Measurements from ENCODE around the gene TBC1D8. TPM values are rescaled to one million over a fixed set of nuclear protein-coding genes. Genes with fewer than 3 reads are reported as not detected.

The TBC1D8 gene
- total and polyA plus RNA-seq, 2 of the 13 experiments (the other 11 are each of a cell fraction or from before 2014, with no cell fraction given): 45.1 to 95.4 TPM

GRCh38 chr2:101151146-101151858, at the start of gene TBC1D8 (continued):
- TF ChIP-seq PAXIP1 (CRISPR knock-in tag; conservative IDR thresholded peaks at IDR 0.05) (peak; percentile 59; the same call in 1 of the 2 replicates), BCL3 (CRISPR knock-in tag; IDR thresholded peaks at IDR 0.05) (peak; percentile 5), FOXK2 (IDR thresholded peaks at IDR 0.05) (no peak), RFX3 (CRISPR knock-in tag; IDR thresholded peaks at IDR 0.05) (no peak), FOSL1 (CRISPR knock-in tag; IDR thresholded peaks at IDR 0.05; ENCODE audit: borderline replicate concordance) (no peak), RXRA (CRISPR knock-in tag; IDR thresholded peaks at IDR 0.05) (peak; percentile 37; the same call in 1 of the 2 replicates), GPBP1L1 (CRISPR knock-in tag; IDR thresholded peaks at IDR 0.05) (no peak), ZNF710 (CRISPR knock-in tag; IDR thresholded peaks at IDR 0.05; ENCODE audit: borderline replicate concordance) (peak; percentile 47; the same call in 1 of the 2 replicates), HMG20B (CRISPR knock-in tag; conservative IDR thresholded peaks at IDR 0.05) (peak; percentile 16; the same call in 1 of the 2 replicates), JUND (CRISPR knock-in tag; IDR thresholded peaks at IDR 0.05) (no peak), STAG1 (CRISPR knock-in tag; IDR thresholded peaks at IDR 0.05) (0 out of 2 replicates have a peak, but pooled peaks have one; percentile 10), ZNF580 (CRISPR knock-in tag; IDR thresholded peaks at IDR 0.05; ENCODE audit: borderline replicate concordance, low read depth) (0 out of 2 replicates have a peak, but pooled peaks have one; percentile 27), ATF5 (CRISPR knock-in tag; IDR thresholded peaks at IDR 0.05; ENCODE audit: low read depth) (no peak), MXD3 (CRISPR knock-in tag; IDR thresholded peaks at IDR 0.05) (peak; percentile 24; the same call in 1 of the 2 replicates), HMGXB4 (CRISPR knock-in tag; IDR thresholded peaks at IDR 0.05; ENCODE audit: borderline replicate concordance in 1 of 2, low read depth in 1 of 2) (peak in 1 of 2 experiments; percentile 26; a peak in 1 of 4 replicates), GATAD2A (CRISPR knock-in tag; IDR thresholded peaks at IDR 0.05) (peak; percentile 53)

Data from HepG2 (cell line).